ENCODE measurements around the gene LRRC15. TPM values are rescaled to one million over a fixed set of nuclear protein-coding genes. Genes with fewer than 3 reads are reported as not detected.

LRRC15 gene
- total RNA-seq, 2 donors from 2014 or later = not detected

DNA sequence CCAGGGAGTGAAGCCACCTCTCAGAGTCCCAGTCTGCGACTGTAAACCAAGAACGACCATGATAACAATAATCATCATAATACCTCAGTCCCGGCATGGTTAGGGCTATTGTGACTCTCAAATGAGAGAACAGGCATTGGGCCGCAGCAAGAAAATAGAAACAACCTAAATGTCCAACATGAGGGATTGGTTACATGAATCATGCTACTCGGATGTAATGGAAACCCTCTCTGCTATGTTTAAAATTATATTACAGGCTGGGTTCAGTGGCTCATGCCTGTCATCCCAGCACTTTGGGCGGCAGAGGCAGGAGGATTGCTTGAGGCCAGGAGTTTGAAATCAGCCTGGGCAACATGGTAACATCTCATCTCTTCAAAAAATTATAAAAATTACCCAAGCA, 21.2 kb downstream of the LRRC15 start:
- Mint-ChIP-seq H3K27ac (no peak overlapping the region), H3K4me3 (no peak overlapping the region), H3K36me3 (ENCODE audit: insufficient read depth in 2 of 2) (no peaks in the 10 kb centered on the region), H3K4me1 (ENCODE audit: low read depth) (peaks cover 7% of the 10 kb centered on the region), H3K9me3 (no peaks in the 10 kb centered on the region), H3K27me3 (ENCODE audit: low read depth) (no peaks in the 10 kb centered on the region)
- DNase-seq = no peak
- ATAC-seq (replicated peaks in 1 of 2) = no peak

DNA sequence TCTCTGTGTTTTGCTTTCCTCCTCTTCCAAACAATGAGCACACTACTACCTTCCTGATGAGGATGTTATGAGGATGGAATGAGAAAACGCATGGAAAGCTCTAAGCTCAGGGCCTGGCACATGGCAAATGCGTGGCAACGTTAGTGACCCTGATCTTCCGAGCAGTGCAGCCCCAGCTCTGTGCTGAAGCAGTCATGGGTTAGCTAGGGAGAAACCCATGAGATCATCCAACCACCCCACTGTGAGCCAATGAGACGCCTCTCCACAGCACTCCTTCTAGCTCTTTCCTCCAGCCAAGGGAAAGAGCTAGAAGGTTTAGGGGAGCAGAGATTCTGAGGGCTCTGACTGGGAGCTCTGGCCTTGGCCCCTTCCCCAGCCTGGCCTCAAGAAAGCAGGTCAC, 22.9 kb downstream of the LRRC15 start:
- ATAC-seq (replicated peaks in 1 of 2) = peak; percentile 61 to 66
- Mint-ChIP-seq H3K36me3 (ENCODE audit: insufficient read depth in 2 of 2) (no peaks in the 10 kb centered on the region), H3K4me3 (no peak overlapping the region), H3K27me3 (ENCODE audit: low read depth) (peaks cover 8% of the 10 kb centered on the region), H3K9me3 (no peaks in the 10 kb centered on the region), H3K27ac (no peak overlapping the region), H3K4me1 (ENCODE audit: low read depth) (peaks cover 7% of the 10 kb centered on the region)
- DNase-seq = no peak

DNA sequence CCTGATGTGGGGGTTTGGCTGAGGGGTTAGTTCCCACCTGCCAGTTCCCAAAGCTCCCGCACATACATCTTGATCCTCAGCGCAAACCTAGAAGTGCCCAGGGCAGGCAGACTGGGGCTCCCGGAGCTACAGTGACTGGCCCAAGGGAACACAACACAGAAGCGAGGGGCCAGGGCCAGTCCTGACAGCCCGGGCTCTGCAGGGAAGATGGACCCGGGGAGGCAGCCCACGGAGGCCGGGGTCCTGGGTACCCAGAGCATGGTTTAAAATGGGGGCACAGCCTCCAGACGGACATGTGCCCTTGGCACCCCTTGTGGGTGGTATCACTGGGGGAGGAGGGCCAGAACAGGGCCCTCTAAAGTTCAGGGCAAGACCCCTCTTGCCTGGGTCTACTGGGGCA, 23.5 kb downstream of the LRRC15 start:
- peaks cover 8% of the 10 kb centered on the region for H3K27me3 Mint-ChIP-seq (ENCODE audit: low read depth)
- H3K4me3 Mint-ChIP-seq = no peak overlapping the region
- no peak for DNase-seq
- no peak overlapping the region for H3K27ac Mint-ChIP-seq
- H3K4me1 Mint-ChIP-seq (ENCODE audit: low read depth) = peaks cover 7% of the 10 kb centered on the region
- ATAC-seq (replicated peaks in 1 of 2) = no peak
- H3K9me3 Mint-ChIP-seq = no peaks in the 10 kb centered on the region
- H3K36me3 Mint-ChIP-seq (ENCODE audit: insufficient read depth in 2 of 2) = no peaks in the 10 kb centered on the region

DNA sequence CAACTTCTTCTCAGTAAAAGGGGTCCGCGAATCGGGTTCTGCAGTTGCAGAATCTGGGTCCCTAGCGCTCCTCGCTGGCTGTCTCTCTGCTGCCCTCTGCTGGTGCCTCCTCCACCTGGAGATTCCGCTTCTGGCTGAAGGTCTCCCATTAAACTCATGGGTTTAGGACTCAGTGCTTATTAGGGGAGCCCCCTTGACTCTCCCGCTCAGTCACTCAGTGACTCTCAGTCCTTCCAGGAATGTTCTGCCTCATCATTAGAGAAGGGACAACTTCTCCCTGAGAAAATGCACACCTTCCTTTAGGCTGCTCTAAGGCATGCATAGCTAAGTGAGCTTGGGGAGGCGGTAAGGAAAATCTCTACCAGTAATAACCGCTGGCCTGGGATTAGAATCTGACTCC, 25.5 kb downstream of the LRRC15 start:
- Mint-ChIP-seq H3K27ac (no peak overlapping the region), H3K4me1 (ENCODE audit: low read depth) (peaks cover 7% of the 10 kb centered on the region), H3K4me3 (no peak overlapping the region), H3K9me3 (no peaks in the 10 kb centered on the region), H3K36me3 (ENCODE audit: insufficient read depth in 2 of 2) (no peaks in the 10 kb centered on the region), H3K27me3 (ENCODE audit: low read depth) (peaks cover 8% of the 10 kb centered on the region)
- ATAC-seq (replicated peaks in 1 of 2) (peak; percentile 54 to 69), DNase-seq (peak; percentile 73 to 74)

DNA sequence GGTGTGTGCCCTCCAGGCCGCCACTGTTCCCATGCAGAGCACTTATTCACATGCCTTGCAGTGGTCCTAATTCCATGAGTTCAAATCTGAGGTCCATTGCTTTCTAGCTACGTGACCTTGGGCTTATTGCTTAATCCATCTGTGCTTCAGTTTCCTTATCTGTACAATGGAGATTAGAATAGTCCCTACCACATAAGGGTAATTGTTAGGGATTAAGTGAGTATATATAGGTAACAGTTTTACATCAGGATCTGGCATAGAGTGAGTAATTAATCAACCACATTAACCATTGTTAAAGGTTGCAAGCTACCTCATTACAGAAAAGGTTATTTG, 26.0 kb downstream of the LRRC15 start:
- H3K27ac Mint-ChIP-seq = no peak overlapping the region
- H3K4me1 Mint-ChIP-seq (ENCODE audit: low read depth) = peaks cover 7% of the 10 kb centered on the region
- peaks cover 8% of the 10 kb centered on the region for H3K27me3 Mint-ChIP-seq (ENCODE audit: low read depth)
- H3K4me3 Mint-ChIP-seq = no peak overlapping the region
- H3K36me3 Mint-ChIP-seq (ENCODE audit: insufficient read depth in 2 of 2) = no peaks in the 10 kb centered on the region
- DNase-seq = no peak
- ATAC-seq (replicated peaks in 1 of 2) = no peak
- H3K9me3 Mint-ChIP-seq = no peaks in the 10 kb centered on the region

DNA sequence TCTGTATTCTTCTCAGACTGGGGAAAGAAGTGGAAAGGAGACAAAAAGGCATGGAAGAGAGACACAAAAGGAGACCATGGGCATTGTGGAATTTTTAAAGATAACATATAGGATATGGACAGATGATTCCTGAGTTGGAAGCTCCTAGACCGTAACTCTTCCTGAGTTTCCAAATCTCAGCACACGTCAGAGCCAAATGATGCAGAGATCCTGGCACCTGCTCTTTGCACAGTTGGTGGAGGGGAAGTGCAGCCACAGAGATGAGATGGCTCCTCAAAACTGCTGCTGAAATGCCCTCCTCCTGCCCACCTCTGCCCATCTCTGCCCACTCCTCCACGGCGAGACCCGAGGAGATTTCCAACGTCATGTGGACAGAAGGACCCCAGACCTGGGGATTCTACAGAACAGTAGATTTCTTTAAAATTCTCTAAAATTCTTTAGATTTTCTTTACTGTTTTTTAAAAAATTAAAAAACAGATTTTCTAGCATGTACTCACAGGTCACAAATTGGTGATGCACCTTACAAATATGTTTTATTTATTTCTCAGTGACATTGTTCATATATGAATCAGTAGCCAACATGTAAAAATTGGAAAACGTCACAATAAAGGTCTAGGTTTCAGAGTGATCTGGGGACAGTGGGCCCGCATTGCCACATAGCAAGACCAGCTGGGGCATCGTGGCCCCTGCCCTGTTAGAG, 26.5 kb downstream of the LRRC15 start:
- no peak overlapping the region for H3K4me3 Mint-ChIP-seq
- ATAC-seq (replicated peaks in 1 of 2) (no peak), DNase-seq (no peak)
- no peaks in the 10 kb centered on the region for H3K36me3 Mint-ChIP-seq (ENCODE audit: insufficient read depth in 2 of 2)
- H3K27ac Mint-ChIP-seq = no peak overlapping the region
- peaks cover 8% of the 10 kb centered on the region for H3K27me3 Mint-ChIP-seq (ENCODE audit: low read depth)
- no peaks in the 10 kb centered on the region for H3K9me3 Mint-ChIP-seq
- peaks cover 7% of the 10 kb centered on the region for H3K4me1 Mint-ChIP-seq (ENCODE audit: low read depth)

DNA sequence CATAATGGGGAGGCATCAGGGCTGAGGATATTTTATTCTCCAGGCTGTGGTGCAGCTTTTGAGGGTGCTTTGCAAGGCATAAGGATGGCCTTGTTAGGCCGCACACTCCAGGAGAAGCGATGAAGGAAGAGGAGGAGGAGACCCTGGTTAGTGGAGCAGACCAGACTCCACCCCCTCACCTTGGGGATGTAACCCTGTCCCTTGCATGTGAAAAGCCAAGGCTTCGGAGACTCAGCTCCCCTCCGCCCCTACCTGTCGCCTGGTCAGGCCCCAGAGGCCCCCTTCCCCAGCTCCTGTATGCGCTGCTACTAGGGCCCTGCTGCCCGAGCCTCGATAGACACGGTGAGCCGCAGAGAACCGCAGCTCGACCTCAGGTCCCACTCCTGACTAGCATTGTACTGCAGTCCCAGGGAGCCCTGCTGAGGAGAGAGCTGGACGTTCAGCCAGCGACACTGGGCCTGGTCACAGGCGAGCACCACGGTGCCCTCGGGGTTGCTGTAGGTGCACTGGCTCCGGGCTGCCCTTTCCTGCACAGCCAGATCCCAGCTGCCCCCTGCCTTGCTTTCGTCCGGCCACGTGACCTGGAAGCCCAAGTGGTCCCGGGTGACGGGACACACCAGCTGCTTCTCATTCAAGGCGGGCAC, 28.7 kb downstream of the LRRC15 start:
- no peak for ATAC-seq (replicated peaks in 1 of 2)

DNA sequence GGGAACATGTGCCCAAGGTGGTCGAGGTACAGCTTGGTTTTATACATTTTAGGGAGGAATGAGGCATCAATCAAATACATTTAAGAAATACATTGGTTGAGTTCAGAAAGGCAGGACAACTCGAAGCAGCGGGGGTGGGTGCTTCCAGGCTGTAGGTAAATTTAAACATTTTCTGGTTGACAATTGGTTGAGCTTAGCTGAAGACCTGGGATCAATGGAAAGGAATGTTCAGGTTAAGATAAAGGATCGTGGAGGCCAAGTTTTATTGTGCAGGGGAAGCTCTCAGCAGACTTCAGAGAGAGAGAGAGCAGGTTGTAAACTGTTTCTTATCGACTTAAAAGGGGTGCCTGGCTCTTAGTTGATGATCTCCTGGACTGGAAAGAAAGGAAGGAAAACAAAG, 29.7 kb downstream of the LRRC15 start:
- no peak overlapping the region for H3K27ac Mint-ChIP-seq
- DNase-seq (no peak), ATAC-seq (replicated peaks in 1 of 2) (no peak)
- no peaks in the 10 kb centered on the region for H3K36me3 Mint-ChIP-seq (ENCODE audit: insufficient read depth in 2 of 2)
- H3K4me3 Mint-ChIP-seq = no peak overlapping the region
- peaks cover 16% of the 10 kb centered on the region for H3K27me3 Mint-ChIP-seq (ENCODE audit: low read depth)
- peaks cover 7% of the 10 kb centered on the region for H3K4me1 Mint-ChIP-seq (ENCODE audit: low read depth)
- H3K9me3 Mint-ChIP-seq = no peaks in the 10 kb centered on the region

More for the DNA sequence above, 28.7 kb downstream of the LRRC15 start:
- Mint-ChIP-seq H3K4me1 (ENCODE audit: low read depth) (peaks cover 7% of the 10 kb centered on the region), H3K27me3 (ENCODE audit: low read depth) (peaks cover 16% of the 10 kb centered on the region), H3K36me3 (ENCODE audit: insufficient read depth in 2 of 2) (no peaks in the 10 kb centered on the region), H3K4me3 (no peak overlapping the region), H3K9me3 (no peaks in the 10 kb centered on the region), H3K27ac (no peak overlapping the region)
- no peak for DNase-seq

DNA sequence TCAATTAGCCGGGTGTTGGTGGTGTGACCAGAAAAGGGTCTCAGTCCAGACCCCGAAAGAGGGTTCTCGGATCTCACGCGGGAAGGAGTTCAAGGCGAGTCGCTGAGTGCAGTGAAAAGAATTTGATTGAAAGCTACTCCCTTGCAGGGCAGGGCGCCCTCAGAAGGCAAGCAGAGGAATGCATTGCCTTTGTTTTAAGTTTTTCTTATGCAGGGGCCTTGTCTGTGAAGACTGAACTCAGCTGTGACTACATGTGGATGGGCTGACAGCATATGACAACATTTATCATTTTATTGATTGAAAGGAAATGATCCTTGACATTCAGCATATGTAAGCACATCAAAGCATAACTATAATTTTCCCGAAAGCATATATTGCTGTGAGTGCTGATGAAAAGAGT, 30.2 kb downstream of the LRRC15 start:
- Mint-ChIP-seq H3K4me3 (no peak overlapping the region), H3K9me3 (no peaks in the 10 kb centered on the region), H3K27ac (no peak overlapping the region), H3K27me3 (ENCODE audit: low read depth) (peaks cover 17% of the 10 kb centered on the region), H3K36me3 (ENCODE audit: insufficient read depth in 2 of 2) (no peaks in the 10 kb centered on the region), H3K4me1 (ENCODE audit: low read depth) (peaks cover 7% of the 10 kb centered on the region)
- ATAC-seq (replicated peaks in 1 of 2) (no peak), DNase-seq (no peak)

DNA sequence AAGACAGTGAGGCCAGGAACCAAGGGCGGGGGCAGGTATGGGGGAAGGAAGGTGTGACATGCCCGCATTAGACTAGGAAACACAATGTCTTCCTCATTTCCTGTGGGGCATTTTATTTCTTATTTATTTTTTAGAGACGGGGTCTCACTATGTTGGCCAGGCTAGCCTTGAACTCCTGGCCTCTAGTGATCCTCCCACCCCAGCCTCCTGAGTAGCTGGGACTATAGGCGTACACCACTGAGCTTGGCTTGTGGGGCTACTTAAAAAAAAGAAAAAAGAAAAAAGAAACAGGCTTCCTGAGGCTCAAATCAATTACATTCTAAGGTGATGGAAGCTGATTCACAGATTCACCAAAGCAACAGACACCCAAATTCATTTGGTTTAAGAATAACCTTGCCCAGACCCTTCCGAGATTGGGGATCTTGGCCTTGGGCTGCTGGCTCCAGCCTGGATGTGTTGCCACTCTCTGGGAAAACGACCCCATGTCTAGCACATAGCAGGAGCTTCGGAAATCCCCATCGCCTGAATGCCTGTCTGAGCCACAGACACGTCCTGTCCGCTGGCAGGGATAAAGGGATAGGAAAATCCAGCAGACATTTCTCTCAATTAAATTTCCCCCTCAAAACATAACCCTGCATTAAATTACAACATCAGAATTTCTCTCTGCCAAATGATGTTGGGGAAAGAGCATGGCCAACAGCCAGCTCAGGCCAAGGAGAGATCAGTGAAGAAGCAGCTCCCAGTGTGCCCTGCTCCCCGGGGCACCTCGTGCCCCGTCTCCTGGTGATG, 31.4 kb downstream of the LRRC15 start:
- Mint-ChIP-seq H3K36me3 (ENCODE audit: insufficient read depth in 2 of 2) (no peaks in the 10 kb centered on the region), H3K4me3 (no peak overlapping the region), H3K27me3 (ENCODE audit: low read depth) (peaks cover 23% of the 10 kb centered on the region), H3K9me3 (no peaks in the 10 kb centered on the region), H3K4me1 (ENCODE audit: low read depth) (peaks cover 6% of the 10 kb centered on the region), H3K27ac (no peak overlapping the region)
- DNase-seq (no peak), ATAC-seq (replicated peaks in 1 of 2) (no peak)

DNA sequence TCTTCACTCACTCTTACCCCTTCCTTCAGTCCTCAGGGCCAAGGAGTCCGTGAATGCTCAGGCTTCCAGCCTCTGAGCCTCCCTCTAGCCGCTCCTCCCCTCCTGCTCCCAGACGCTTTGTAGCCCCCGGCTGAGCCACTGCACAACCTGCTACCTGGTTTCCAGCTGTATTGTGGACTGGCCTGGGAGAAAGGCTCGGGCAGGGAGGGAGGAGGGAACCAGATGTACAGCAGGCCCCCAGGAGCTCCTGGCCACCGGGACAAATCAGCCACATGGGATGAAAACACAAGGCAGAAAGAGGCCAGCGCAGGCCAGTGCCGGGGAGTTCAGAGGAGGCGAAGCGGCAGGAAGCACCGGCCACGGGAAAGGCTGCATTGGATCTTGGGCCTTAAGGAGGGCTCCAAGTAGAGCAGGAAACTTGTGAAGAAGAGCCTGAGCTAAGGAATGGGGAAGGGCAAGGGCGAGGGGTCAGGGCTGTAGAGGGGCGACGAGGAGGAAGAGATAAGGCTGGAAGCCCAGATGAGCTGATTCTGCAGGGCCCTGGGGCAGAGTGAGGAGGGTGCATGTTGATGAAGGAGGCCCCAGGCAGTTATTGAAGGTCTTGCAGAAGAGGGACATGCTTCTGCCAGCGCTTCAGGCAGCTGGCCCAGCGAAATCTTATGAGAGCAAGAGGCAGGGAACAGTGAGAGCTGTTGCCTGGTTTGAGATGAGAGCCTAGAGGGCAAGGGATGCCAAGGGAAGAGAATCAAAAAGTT, 32.8 kb downstream of the LRRC15 start:
- Mint-ChIP-seq H3K36me3 (ENCODE audit: insufficient read depth in 2 of 2) (no peaks in the 10 kb centered on the region), H3K9me3 (no peaks in the 10 kb centered on the region), H3K27ac (no peak overlapping the region), H3K27me3 (ENCODE audit: low read depth) (peaks cover 22% of the 10 kb centered on the region), H3K4me1 (ENCODE audit: low read depth) (peaks cover 6% of the 10 kb centered on the region), H3K4me3 (no peak overlapping the region)
- no peak for ATAC-seq (replicated peaks in 1 of 2)
- no peak for DNase-seq

DNA sequence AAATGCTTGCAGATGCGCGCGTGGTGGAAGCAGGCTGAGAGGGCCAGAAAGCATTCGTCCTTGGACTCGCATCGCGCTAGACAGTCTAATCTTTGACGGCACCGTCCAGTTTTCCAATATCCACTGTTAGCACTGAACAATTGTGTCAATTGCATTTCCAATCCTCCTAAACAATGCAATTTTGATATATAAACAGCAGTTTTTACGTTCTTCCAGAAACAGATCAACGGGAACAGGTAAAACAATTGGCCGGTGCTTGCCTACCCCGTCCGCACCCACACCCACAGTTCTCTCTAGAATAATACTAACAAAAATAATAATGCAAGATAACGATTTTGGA, 35.6 kb downstream of the LRRC15 start:
- Mint-ChIP-seq H3K27ac (no peak overlapping the region), H3K9me3 (no peaks in the 10 kb centered on the region), H3K4me1 (ENCODE audit: low read depth) (peaks cover 6% of the 10 kb centered on the region), H3K4me3 (peak overlapping the region; percentile 83 to 91), H3K27me3 (ENCODE audit: low read depth) (peaks cover 28% of the 10 kb centered on the region), H3K36me3 (ENCODE audit: insufficient read depth in 2 of 2) (no peaks in the 10 kb centered on the region)
- ATAC-seq (replicated peaks in 1 of 2) = no peak
- no peak for DNase-seq

Data from activated T-cell treated with anti-CD3 and anti-CD28 coated beads, Interleukin-2, amount 50 U/mL, for 72 hours (primary cell).